WTC11 (cell line): ENCODE data around the gene USP48. TPM values are rescaled to one million over a fixed set of nuclear protein-coding genes. Genes with fewer than 3 reads are reported as not detected.

Source experiments
- ATAC-seq: fragments of 200-7000 bp; cut with Tn5 transposase; 2 replicates; pipeline ENCODE4 v1.10.0; 2021; ENCODE audit warnings: mild to moderate bottlenecking, moderate library complexity
- CTCF ChIA-PET: fragments of 300-600 bp; sonication (Branson Sonifier 250); formaldehyde crosslinking; loops from one replicate; lab custom pipeline; 2021; ENCODE audit warnings: antibody characterized with exemption; lab: Charles Lee
- POLR2A ChIA-PET: fragments of 350-600 bp; sonication (Branson Sonifier 250); formaldehyde crosslinking; loops from one replicate; lab custom pipeline; 2021; ENCODE audit warnings: antibody characterized with exemption; lab: Charles Lee
- DNase-seq: peaks from one replicate; pipeline ENCODE4 v3.0.0; 2021; ENCODE audit warnings: low spot score
- H3K27ac Mint-ChIP-seq: 2 replicates; pipeline ENCODE4 v1.8.0; 2021; ENCODE audit warnings: mixed read lengths
- H3K27me3 Mint-ChIP-seq: 2 replicates; pipeline ENCODE4 v1.8.0; 2021; ENCODE audit warnings: low read depth, mild to moderate bottlenecking, moderate library complexity, mixed read lengths
- H3K36me3 Mint-ChIP-seq: 2 replicates; pipeline ENCODE4 v1.8.0; 2021; ENCODE audit warnings: mixed read lengths
- H3K4me1 Mint-ChIP-seq: 2 replicates; pipeline ENCODE4 v1.8.0; 2022; ENCODE audit warnings: mixed read lengths
- H3K4me3 Mint-ChIP-seq: 2 replicates; pipeline ENCODE4 v1.8.0; 2021; ENCODE audit warnings: mild to moderate bottlenecking, moderate library complexity, mixed read lengths
- H3K9me3 Mint-ChIP-seq: 2 replicates; pipeline ENCODE4 v1.8.0; 2021; ENCODE audit warnings: mixed read lengths
- ELF4 ChIP-seq: sonication (generic); formaldehyde crosslinking; IDR thresholded peaks from 2 replicates; pipeline ENCODE4 v1.8.1; 2022; ENCODE audit warnings: low read depth, mild to moderate bottlenecking, moderate library complexity, missing genetic modification reagents
- GTF2I ChIP-seq: fragments of 250-450 bp; sonication (Bioruptor Pico); conservative IDR thresholded peaks from 2 replicates; pipeline ENCODE4 v1.4.0; 2021; ENCODE audit warnings: mild to moderate bottlenecking
- KAT7 ChIP-seq: sonication (generic); formaldehyde crosslinking; IDR thresholded peaks from 2 replicates; pipeline ENCODE4 v1.8.1; 2023; ENCODE audit warnings: missing genetic modification reagents, mild to moderate bottlenecking, borderline replicate concordance
- NR3C1 ChIP-seq: sonication (generic); formaldehyde crosslinking; conservative IDR thresholded peaks from 2 replicates; pipeline ENCODE4 v1.8.1; 2023; ENCODE audit warnings: low read depth, mild to moderate bottlenecking, missing genetic modification reagents
- SMAD3 ChIP-seq: sonication (generic); formaldehyde crosslinking; IDR thresholded peaks from 2 replicates; pipeline ENCODE4 v1.8.0; 2022; ENCODE audit warnings: missing genetic modification reagents, mild to moderate bottlenecking, borderline replicate concordance
- TEAD4 ChIP-seq: sonication (generic); formaldehyde crosslinking; IDR thresholded peaks from 2 replicates; pipeline ENCODE4 v1.8.0; 2022; ENCODE audit warnings: mild to moderate bottlenecking, missing genetic modification reagents
- ZNF138 ChIP-seq: sonication (generic); formaldehyde crosslinking; conservative IDR thresholded peaks from 2 replicates; pipeline ENCODE4 v1.8.1; 2022; ENCODE audit warnings: mild to moderate bottlenecking, moderate library complexity, missing genetic modification reagents
- ZNF232 ChIP-seq: sonication (generic); formaldehyde crosslinking; IDR thresholded peaks from 2 replicates; pipeline ENCODE4 v1.8.0; 2022; ENCODE audit warnings: mild to moderate bottlenecking, missing genetic modification reagents
- ZNF416 ChIP-seq: fragments of 250-450 bp; sonication (Bioruptor Pico); IDR thresholded peaks from 2 replicates; pipeline ENCODE4 v1.9.0; 2021; ENCODE audit warnings: mild to moderate bottlenecking, inconsistent platforms
- ZNF423 ChIP-seq: fragments of 250-450 bp; sonication (Bioruptor Pico); IDR thresholded peaks from 2 replicates; pipeline ENCODE4 v2.1.2; 2022; ENCODE audit warnings: mild to moderate bottlenecking, moderate library complexity
- total RNA-seq: library from RNA; stranded (reverse); gene quantifications from 3 replicates; pipeline ENCODE4 v1.2.3, GENCODE V29; 2021
- TF ChIP-seq, protein P1 (sequence below): sonication (generic); formaldehyde crosslinking; IDR thresholded peaks from 2 replicates; pipeline ENCODE4 v1.8.0; 2023; ENCODE audit warnings: missing genetic modification reagents
- TF ChIP-seq, protein P2 (sequence below): sonication (generic); formaldehyde crosslinking; IDR thresholded peaks from 2 replicates; pipeline ENCODE4 v1.8.1; 2022; ENCODE audit warnings: low read depth, mild to moderate bottlenecking, moderate library complexity, missing genetic modification reagents, borderline replicate concordance
- TF ChIP-seq, protein P3 (sequence below): sonication (generic); formaldehyde crosslinking; IDR thresholded peaks from 2 replicates; pipeline ENCODE4 v1.8.0; 2022; ENCODE audit warnings: missing genetic modification reagents
- TF ChIP-seq, protein P4 (sequence below): sonication (generic); formaldehyde crosslinking; IDR thresholded peaks from 2 replicates; pipeline ENCODE4 v1.8.0; 2022; ENCODE audit warnings: mild to moderate bottlenecking, missing genetic modification reagents
- TF ChIP-seq, protein P5 (sequence below): sonication (generic); formaldehyde crosslinking; IDR thresholded peaks from 2 replicates; pipeline ENCODE4 v1.8.1; 2023; ENCODE audit warnings: mild to moderate bottlenecking, missing genetic modification reagents
- TF ChIP-seq, protein P6 (sequence below): sonication (generic); formaldehyde crosslinking; conservative IDR thresholded peaks from 2 replicates; pipeline ENCODE4 v1.8.1; 2023; ENCODE audit warnings: mild to moderate bottlenecking, low read depth, missing genetic modification reagents, moderate library complexity
- TF ChIP-seq, protein P7 (sequence below): sonication (generic); formaldehyde crosslinking; IDR thresholded peaks from 2 replicates; pipeline ENCODE4 v1.8.1; 2022; ENCODE audit warnings: mild to moderate bottlenecking, missing genetic modification reagents, moderate library complexity, borderline replicate concordance

USP48 gene
- total RNA-seq, 1 experiment from 2014 or later = 86.9 TPM

DNA sequence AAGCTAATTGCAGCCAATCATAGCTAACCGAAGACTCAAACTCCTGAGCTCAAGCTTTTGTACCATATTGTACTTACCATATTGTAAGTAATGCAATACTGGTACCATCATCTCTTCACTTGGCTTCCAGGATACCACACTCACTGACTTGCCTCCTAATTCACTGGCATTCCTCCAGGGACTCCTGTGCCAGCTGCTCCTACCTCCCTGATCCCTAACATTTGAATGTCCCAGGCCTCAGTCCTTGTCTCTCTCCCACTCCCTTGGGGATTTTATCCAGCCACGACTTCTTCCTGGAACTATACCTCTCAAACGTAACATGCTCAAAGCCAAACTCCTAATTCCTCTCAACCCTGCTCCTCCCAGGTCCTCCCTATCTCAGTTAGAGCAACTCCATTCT is 33.8 kb downstream of the USP48 start (continued):
- TF ChIP-seq, protein P1, sequence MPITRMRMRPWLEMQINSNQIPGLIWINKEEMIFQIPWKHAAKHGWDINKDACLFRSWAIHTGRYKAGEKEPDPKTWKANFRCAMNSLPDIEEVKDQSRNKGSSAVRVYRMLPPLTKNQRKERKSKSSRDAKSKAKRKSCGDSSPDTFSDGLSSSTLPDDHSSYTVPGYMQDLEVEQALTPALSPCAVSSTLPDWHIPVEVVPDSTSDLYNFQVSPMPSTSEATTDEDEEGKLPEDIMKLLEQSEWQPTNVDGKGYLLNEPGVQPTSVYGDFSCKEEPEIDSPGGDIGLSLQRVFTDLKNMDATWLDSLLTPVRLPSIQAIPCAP (CRISPR knock-in tag) = no peak
- no peak for TF ChIP-seq GTF2I
- TF ChIP-seq, protein P2, sequence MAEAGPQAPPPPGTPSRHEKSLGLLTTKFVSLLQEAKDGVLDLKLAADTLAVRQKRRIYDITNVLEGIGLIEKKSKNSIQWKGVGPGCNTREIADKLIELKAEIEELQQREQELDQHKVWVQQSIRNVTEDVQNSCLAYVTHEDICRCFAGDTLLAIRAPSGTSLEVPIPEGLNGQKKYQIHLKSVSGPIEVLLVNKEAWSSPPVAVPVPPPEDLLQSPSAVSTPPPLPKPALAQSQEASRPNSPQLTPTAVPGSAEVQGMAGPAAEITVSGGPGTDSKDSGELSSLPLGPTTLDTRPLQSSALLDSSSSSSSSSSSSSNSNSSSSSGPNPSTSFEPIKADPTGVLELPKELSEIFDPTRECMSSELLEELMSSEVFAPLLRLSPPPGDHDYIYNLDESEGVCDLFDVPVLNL = no peak
- TF ChIP-seq, protein P3, sequence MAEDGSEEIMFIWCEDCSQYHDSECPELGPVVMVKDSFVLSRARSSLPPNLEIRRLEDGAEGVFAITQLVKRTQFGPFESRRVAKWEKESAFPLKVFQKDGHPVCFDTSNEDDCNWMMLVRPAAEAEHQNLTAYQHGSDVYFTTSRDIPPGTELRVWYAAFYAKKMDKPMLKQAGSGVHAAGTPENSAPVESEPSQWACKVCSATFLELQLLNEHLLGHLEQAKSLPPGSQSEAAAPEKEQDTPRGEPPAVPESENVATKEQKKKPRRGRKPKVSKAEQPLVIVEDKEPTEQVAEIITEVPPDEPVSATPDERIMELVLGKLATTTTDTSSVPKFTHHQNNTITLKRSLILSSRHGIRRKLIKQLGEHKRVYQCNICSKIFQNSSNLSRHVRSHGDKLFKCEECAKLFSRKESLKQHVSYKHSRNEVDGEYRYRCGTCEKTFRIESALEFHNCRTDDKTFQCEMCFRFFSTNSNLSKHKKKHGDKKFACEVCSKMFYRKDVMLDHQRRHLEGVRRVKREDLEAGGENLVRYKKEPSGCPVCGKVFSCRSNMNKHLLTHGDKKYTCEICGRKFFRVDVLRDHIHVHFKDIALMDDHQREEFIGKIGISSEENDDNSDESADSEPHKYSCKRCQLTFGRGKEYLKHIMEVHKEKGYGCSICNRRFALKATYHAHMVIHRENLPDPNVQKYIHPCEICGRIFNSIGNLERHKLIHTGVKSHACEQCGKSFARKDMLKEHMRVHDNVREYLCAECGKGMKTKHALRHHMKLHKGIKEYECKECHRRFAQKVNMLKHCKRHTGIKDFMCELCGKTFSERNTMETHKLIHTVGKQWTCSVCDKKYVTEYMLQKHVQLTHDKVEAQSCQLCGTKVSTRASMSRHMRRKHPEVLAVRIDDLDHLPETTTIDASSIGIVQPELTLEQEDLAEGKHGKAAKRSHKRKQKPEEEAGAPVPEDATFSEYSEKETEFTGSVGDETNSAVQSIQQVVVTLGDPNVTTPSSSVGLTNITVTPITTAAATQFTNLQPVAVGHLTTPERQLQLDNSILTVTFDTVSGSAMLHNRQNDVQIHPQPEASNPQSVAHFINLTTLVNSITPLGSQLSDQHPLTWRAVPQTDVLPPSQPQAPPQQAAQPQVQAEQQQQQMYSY (CRISPR knock-in tag) = no peak

DNA sequence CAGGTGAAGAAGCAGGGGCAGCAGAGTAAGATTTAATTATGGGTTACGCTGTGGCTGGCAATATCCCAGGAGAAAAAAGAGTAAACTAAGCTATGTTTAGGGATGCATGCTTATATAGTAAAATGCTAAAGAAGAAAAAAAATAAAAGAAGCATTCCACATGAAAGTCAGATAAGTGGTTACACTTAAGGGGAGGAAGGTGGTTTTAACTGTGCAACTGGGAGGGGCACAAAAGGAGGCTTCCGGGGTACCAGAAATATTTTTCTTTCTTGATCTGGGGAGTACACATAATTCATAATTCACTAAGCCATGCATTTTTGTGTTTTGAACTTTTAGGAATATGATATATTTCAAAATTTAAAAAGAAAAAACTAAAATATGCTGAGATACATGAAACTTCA is 39.5 kb downstream of the USP48 start:
- ChIA-PET CTCF (no interaction called here), POLR2A (no interaction called here)
- Mint-ChIP-seq H3K27me3 (no peaks in the 10 kb centered on the region), H3K9me3 (no peaks in the 10 kb centered on the region), H3K27ac (no peak overlapping the region), H3K4me1 (no peaks in the 10 kb centered on the region), H3K4me3 (no peak overlapping the region), H3K36me3 (peaks cover 18% of the 10 kb centered on the region)
- TF ChIP-seq KAT7 (CRISPR knock-in tag) = no peak
- TF ChIP-seq TEAD4 (CRISPR knock-in tag) = no peak
- TF ChIP-seq, protein P4, sequence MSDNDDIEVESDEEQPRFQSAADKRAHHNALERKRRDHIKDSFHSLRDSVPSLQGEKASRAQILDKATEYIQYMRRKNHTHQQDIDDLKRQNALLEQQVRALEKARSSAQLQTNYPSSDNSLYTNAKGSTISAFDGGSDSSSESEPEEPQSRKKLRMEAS (CRISPR knock-in tag) = no peak
- no peak for TF ChIP-seq ZNF416 (CRISPR knock-in tag)
- no peak for TF ChIP-seq ZNF138 (CRISPR knock-in tag)
- TF ChIP-seq ZNF232 (CRISPR knock-in tag) = no peak
- TF ChIP-seq NR3C1 = no peak
- TF ChIP-seq, protein P5, sequence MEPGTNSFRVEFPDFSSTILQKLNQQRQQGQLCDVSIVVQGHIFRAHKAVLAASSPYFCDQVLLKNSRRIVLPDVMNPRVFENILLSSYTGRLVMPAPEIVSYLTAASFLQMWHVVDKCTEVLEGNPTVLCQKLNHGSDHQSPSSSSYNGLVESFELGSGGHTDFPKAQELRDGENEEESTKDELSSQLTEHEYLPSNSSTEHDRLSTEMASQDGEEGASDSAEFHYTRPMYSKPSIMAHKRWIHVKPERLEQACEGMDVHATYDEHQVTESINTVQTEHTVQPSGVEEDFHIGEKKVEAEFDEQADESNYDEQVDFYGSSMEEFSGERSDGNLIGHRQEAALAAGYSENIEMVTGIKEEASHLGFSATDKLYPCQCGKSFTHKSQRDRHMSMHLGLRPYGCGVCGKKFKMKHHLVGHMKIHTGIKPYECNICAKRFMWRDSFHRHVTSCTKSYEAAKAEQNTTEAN (CRISPR knock-in tag) = no peak
- TF ChIP-seq, protein P6, sequence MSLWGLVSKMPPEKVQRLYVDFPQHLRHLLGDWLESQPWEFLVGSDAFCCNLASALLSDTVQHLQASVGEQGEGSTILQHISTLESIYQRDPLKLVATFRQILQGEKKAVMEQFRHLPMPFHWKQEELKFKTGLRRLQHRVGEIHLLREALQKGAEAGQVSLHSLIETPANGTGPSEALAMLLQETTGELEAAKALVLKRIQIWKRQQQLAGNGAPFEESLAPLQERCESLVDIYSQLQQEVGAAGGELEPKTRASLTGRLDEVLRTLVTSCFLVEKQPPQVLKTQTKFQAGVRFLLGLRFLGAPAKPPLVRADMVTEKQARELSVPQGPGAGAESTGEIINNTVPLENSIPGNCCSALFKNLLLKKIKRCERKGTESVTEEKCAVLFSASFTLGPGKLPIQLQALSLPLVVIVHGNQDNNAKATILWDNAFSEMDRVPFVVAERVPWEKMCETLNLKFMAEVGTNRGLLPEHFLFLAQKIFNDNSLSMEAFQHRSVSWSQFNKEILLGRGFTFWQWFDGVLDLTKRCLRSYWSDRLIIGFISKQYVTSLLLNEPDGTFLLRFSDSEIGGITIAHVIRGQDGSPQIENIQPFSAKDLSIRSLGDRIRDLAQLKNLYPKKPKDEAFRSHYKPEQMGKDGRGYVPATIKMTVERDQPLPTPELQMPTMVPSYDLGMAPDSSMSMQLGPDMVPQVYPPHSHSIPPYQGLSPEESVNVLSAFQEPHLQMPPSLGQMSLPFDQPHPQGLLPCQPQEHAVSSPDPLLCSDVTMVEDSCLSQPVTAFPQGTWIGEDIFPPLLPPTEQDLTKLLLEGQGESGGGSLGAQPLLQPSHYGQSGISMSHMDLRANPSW (CRISPR knock-in tag) = no peak
- no peak for ATAC-seq
- DNase-seq = no peak

DNA sequence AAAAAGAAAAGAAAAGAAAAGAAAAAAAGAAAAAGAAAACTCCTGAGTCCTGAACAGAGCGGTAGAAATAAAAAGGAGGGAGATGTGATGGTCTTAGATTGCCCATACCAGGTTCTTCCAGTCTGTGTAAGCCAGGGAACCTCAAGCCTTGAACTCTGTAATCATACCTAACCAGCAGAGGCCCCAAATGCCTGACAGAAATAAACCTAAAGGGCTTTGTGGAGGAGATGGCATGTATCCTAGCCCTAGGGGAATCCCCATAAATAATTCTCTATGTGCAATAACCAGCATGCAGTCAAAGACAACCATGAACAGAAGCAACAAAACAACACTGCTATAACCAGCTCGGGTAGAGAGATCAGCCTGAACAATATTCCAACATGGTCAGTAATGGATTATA is 40.4 kb downstream of the USP48 start:
- Mint-ChIP-seq H3K36me3 (peaks cover 14% of the 10 kb centered on the region), H3K4me1 (no peaks in the 10 kb centered on the region), H3K4me3 (no peak overlapping the region), H3K9me3 (no peaks in the 10 kb centered on the region), H3K27me3 (no peaks in the 10 kb centered on the region), H3K27ac (no peak overlapping the region)
- ATAC-seq (no peak), DNase-seq (no peak)
- ChIA-PET POLR2A (no interaction called here), CTCF (no interaction called here)
- no peak for TF ChIP-seq ZNF423 (CRISPR knock-in tag)
- no peak for TF ChIP-seq ELF4 (CRISPR knock-in tag)
- TF ChIP-seq SMAD3 = no peak
- TF ChIP-seq, protein P7, sequence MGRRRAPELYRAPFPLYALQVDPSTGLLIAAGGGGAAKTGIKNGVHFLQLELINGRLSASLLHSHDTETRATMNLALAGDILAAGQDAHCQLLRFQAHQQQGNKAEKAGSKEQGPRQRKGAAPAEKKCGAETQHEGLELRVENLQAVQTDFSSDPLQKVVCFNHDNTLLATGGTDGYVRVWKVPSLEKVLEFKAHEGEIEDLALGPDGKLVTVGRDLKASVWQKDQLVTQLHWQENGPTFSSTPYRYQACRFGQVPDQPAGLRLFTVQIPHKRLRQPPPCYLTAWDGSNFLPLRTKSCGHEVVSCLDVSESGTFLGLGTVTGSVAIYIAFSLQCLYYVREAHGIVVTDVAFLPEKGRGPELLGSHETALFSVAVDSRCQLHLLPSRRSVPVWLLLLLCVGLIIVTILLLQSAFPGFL = no peak
